NB4 (cell line): ENCODE data around the gene WDFY4.

Source experiments
- DNase-seq: peaks from one replicate; pipeline ENCODE4 v3.0.0; 2010; ENCODE audit warnings: low read depth
- H3K4me3 ChIP-seq: one replicate; pipeline ENCODE4 v1.5.1; 2011; ENCODE audit warnings: mild to moderate bottlenecking, low read depth, low read length, moderate library complexity
- MYC ChIP-seq: IDR thresholded peaks from 2 replicates; pipeline ENCODE4 v1.6.1; 2011; ENCODE audit warnings: low read depth, low read length
- POLR2A ChIP-seq: IDR thresholded peaks from 2 replicates; pipeline ENCODE4 v1.6.1; 2011; ENCODE audit warnings: mild to moderate bottlenecking; ENCODE audit not compliant: insufficient read length; ENCODE audit errors: extremely low read depth
- TF ChIP-seq, protein P1 (sequence below): IDR thresholded peaks from one replicate; pipeline ENCODE4 v1.5.1; 2012; ENCODE audit warnings: low read depth, low read length
- TF ChIP-seq, protein P2 (sequence below): IDR thresholded peaks from 2 replicates; pipeline ENCODE4 v1.6.1; 2011; ENCODE audit warnings: low read depth, low read length

The WDFY4 gene

DNA sequence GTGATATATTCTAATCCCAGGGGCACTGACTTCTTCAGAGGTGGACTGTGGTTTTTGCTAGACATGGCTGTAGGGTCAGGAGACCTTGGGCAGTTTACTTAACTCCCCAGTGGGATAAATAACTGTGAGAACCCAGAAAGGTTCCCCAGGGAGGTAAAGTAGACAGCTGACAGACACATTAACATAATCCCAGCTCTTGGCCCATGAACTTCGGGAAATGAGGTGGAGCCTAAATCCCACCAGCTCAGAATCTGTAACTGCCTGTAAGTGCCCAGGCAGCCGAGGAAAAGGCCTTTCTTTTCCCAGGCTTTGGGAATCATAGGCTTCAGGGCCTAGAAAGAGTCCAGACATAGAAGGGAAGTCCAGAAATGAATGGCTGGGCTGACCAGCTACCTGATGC is 149.0 kb downstream of the WDFY4 start:
- no peak for DNase-seq
- TF ChIP-seq, protein P1, sequence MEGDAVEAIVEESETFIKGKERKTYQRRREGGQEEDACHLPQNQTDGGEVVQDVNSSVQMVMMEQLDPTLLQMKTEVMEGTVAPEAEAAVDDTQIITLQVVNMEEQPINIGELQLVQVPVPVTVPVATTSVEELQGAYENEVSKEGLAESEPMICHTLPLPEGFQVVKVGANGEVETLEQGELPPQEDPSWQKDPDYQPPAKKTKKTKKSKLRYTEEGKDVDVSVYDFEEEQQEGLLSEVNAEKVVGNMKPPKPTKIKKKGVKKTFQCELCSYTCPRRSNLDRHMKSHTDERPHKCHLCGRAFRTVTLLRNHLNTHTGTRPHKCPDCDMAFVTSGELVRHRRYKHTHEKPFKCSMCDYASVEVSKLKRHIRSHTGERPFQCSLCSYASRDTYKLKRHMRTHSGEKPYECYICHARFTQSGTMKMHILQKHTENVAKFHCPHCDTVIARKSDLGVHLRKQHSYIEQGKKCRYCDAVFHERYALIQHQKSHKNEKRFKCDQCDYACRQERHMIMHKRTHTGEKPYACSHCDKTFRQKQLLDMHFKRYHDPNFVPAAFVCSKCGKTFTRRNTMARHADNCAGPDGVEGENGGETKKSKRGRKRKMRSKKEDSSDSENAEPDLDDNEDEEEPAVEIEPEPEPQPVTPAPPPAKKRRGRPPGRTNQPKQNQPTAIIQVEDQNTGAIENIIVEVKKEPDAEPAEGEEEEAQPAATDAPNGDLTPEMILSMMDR = no peak
- no peak for TF ChIP-seq POLR2A
- TF ChIP-seq, protein P2, sequence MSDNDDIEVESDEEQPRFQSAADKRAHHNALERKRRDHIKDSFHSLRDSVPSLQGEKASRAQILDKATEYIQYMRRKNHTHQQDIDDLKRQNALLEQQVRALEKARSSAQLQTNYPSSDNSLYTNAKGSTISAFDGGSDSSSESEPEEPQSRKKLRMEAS = no peak
- no peak for TF ChIP-seq MYC
- no peak overlapping the region for H3K4me3 ChIP-seq

DNA sequence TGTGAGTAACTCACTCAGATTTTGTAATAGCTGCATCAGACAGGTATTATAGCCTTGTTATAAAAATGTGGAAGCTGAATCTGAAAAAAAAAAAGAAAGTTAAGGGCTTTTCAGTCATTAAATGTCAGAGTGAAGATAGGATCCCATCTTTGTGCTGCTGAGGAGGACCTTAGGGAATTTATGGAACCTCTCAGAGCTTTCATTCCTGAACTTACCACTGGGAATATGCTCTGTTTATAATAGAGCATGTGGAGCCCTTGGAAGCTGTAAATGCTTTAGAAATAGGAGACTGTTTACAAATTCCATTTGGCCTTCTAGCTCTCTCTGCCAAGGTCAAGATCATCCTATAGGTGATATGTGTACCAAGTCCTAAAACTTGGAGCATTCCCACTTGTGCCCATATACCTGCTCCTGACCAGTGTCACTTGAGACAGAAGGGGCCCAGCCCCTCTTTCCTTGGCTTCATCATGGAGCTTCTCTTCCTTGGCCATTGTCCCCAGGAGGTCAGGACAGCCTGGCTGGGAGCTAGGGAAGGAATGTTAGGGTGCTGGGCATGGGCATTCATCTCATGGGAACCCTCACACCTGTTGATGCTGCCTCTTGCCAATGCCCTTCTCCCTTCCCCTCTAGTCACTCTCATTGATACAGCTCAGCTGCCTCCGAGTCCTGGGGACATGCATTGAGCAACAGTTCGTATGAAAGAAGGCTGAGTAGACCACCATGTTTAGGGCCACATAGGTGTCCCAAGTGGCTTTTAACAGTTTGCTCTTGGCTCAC is 149.7 kb downstream of the WDFY4 start:
- DNase-seq = no peak
- no peak overlapping the region for H3K4me3 ChIP-seq
- TF ChIP-seq, protein P2 = no peak
- TF ChIP-seq MYC (no peak), POLR2A (no peak)

DNA sequence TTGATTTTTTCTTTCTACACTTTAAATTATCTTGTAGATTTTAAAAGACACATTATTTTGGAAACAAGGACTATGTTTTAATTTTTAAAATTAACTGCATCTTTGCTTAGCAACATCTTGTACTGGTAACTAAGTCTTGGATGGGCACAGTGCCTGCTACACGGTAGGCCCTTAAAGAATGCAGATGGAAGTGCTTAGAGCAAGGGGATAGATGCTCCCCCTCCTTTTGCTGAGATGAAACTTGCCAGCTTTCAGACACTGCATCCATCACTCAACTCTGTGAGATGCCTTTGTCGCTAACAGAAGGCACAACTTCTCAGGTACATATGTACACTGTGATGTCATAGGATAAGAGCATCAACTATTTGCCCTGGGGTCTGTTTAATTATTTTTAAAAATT is 151.1 kb downstream of the WDFY4 start:
- no peak overlapping the region for H3K4me3 ChIP-seq
- TF ChIP-seq POLR2A (no peak), MYC (no peak)
- TF ChIP-seq, protein P1 = no peak
- TF ChIP-seq, protein P2 = no peak
- DNase-seq = no peak

DNA sequence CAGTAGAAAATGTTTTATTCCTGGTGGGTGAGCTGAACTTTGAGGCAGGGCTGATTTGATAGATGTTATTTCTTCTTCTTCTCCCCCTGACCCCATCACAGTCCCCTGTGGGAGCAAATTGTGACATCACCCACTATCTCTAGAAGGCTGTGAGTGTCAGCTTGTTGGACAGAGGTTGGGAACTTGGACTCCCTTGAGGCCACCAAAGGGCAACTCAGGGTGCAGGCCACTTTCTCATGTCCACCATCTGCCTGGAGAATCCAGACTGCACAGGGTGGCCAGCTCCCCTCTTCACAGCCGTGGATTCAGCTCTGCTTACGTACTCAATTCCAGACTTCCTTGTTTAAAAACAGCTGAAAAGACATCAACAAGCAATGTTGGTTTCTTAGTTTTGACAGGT is 151.9 kb downstream of the WDFY4 start:
- no peak overlapping the region for H3K4me3 ChIP-seq
- DNase-seq = no peak
- no peak for TF ChIP-seq POLR2A
- TF ChIP-seq, protein P2 = no peak
- TF ChIP-seq, protein P1 = no peak

DNA sequence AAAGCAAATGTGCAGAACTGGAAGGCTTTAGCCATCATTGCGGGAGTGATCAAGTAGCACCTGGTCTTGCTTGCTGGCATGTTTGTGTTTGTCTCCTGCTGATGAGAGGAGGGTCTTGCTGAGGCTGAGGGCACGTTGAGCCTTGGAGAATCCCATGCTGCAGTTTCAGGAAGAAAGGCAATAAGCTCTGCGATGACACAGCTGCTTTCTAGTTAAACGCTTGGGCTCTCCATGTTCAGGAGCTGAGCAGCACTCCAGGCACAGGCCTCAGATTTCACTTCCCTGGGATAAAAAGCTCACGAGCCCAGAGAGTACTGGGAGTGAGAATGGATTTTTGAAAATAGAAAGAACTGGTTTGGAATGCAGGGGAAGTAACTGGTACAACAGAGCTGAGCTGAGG is 154.2 kb downstream of the WDFY4 start:
- TF ChIP-seq MYC (no peak), POLR2A (no peak)
- TF ChIP-seq, protein P2 = no peak
- TF ChIP-seq, protein P1 = no peak
- DNase-seq = no peak

DNA sequence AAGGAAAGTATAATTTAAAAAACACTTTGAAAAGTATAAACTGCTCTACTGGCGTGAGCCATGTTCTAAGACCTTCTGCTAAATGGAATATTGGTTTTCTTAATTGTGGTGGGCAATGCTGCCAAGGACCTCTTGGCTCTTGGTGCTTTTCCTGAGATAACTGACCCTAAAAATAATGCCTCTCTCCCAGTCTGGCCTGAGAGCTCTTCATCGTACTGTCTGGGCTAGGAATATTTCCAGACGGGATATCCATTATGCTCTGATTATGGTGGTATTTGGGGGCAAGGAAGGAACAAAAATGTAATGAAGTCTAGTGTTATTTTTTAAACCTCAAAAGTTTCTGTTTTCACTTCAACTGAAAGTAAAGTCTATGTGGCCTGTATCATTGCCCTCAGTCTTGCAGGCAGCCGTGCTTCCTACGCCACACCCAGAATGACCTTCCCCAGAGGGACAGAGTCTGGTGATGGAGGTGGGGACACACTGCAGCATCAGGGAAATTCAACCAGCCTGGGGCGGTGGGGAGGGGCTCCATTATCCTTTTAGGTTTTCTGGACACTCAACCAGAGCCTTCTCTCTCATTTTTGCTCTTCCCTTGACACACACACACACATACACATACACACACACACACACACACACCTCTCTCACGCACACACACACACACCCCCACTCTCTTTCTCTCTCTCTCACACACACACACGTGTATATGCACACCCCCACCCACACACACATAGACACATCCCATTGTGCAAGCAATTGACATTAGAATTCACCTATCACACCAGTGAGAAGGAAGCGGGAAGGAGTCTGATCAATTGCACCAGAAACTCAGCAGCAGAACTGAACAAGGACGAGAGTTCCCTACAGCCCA is 155.4 kb downstream of the WDFY4 start:
- TF ChIP-seq, protein P2 = no peak
- TF ChIP-seq, protein P1 = no peak
- TF ChIP-seq MYC = no peak
- no peak for TF ChIP-seq POLR2A
- DNase-seq = no peak
- H3K4me3 ChIP-seq = no peak overlapping the region

More for the DNA sequence above, 154.2 kb downstream of the WDFY4 start:
- H3K4me3 ChIP-seq = no peak overlapping the region
